Measurements from ENCODE around the gene GFY.

Gene GFY

GRCh38 chr19:49425178-49425577, at the start of gene GFY:
GFY (plus strand) TSS chr19:49425388; CDS start chr19:49426431, 1,043 bp downstream.
- Histone ChIP-seq H3K36me3 (ENCODE audit: insufficient read depth, low read length) (no peaks in the 10 kb centered on the region), H3K9me3 (ENCODE audit: control insufficient read depth, insufficient read depth, low read length) (no peaks in the 10 kb centered on the region), H3K9ac (ENCODE audit: low read depth, low read length) (peak within 1 kb of the TSS; percentile 22; the same call in 1 of the 2 replicates), H3K4me1 (ENCODE audit: insufficient read depth, low read length) (peaks cover 17% of the 10 kb centered on the region; the same call in 1 of the 2 replicates)

GRCh38 chr19:49378512-49378911, 46.7 kb upstream of the GFY start:
- no peaks in the 10 kb centered on the region for H3K9me3 ChIP-seq (ENCODE audit: control insufficient read depth, insufficient read depth, low read length)
- H3K4me1 ChIP-seq (ENCODE audit: insufficient read depth, low read length): no peaks in the 10 kb centered on the region
- H3K36me3 ChIP-seq (ENCODE audit: insufficient read depth, low read length): no peaks in the 10 kb centered on the region
- no peak overlapping the region for H3K9ac ChIP-seq (ENCODE audit: low read depth, low read length)

DNA sequence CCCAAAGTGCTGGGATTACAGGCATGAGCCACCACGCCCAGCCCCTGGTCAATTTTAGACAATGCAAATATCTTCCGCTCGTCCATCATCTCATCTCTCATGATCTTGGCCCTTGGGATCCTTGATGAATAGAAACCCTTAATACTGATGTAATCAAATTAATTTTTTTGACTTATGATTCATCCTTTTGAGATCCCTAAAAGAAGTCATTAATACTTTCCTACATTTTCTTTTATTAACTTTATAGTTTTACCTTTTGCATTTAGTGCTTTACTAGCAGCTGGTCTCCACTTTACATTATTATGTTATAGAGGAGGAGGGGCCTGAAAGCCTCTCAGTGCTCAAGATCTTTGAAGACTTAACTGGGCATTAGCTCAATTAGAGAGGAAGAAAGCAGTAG, 44.8 kb upstream of the GFY start:
- H3K4me1 ChIP-seq (ENCODE audit: insufficient read depth, low read length): no peaks in the 10 kb centered on the region
- no peak overlapping the region for H3K9ac ChIP-seq (ENCODE audit: low read depth, low read length)
- H3K9me3 ChIP-seq (ENCODE audit: control insufficient read depth, insufficient read depth, low read length): no peaks in the 10 kb centered on the region
- no peaks in the 10 kb centered on the region for H3K36me3 ChIP-seq (ENCODE audit: insufficient read depth, low read length)

DNA sequence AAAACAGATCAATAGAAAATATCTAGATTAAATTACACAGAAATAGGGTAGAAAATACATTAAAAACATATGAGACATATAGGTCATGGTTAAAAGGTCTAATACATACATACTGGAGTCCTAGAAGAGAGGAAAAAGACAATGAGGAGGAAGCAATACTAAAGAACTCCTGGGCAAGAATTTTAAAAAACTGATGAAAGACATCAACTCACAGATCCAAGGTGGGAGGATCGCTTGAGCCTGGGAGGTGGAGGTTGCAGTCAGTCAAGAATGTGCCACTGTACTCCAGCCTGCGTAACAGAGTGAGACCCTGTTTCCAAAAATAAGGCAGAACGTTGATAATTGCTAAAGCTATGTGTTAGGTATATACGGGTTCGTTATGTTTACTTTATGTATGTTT, 42.5 kb upstream of the GFY start:
- Histone ChIP-seq H3K9ac (ENCODE audit: low read depth, low read length) (no peak overlapping the region), H3K36me3 (ENCODE audit: insufficient read depth, low read length) (no peaks in the 10 kb centered on the region), H3K4me1 (ENCODE audit: insufficient read depth, low read length) (no peaks in the 10 kb centered on the region), H3K9me3 (ENCODE audit: control insufficient read depth, insufficient read depth, low read length) (no peaks in the 10 kb centered on the region)

DNA sequence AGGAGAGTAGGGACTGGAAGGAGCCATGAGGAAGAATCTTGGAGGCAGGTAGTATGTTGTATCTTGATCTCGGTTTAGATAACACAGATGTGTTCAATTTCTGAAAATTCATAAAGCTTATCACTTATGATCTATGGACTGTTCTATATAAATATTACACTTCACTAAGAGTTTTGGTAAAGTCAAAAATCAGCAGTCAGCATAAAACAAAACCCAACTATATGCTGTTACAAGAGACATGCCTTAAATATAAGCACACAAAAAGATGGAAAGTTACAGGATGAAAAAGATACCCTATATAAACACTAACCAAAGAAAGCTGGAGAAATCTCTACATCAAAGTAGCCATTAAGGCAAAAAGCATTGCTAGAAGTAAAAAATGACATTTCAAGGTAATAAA, 41.6 kb upstream of the GFY start:
- Histone ChIP-seq H3K9me3 (ENCODE audit: control insufficient read depth, insufficient read depth, low read length) (no peaks in the 10 kb centered on the region), H3K36me3 (ENCODE audit: insufficient read depth, low read length) (no peaks in the 10 kb centered on the region), H3K9ac (ENCODE audit: low read depth, low read length) (no peak overlapping the region), H3K4me1 (ENCODE audit: insufficient read depth, low read length) (no peaks in the 10 kb centered on the region)

DNA sequence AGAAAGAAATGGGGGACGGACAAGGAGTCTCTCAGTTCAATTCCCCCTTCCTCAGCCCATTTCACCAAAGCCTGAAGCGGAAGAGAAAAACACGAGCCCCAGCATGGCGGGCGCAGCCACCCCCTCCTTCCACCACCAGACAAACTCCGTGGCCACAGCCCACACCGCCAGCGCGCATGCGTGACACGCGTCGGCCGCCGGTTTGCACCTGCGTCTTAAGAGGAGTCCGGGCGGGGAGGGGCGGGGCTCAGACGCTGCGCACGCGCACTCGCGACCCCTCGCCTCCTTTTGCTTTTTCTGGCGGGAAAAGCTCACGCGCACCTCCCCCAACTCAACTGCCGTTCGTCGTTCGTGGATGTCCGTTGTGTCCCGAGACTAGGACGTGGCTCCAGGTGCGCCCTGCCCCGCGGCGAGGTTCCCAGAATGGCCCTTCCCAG, 37.2 kb upstream of the GFY start, which contains the start of gene KASH5:
Gene KASH5 (plus strand): TSS at position 314 of the 437 bp plus-strand sequence. CDS start 2,635 bp downstream, outside the sequence.
- Histone ChIP-seq H3K9ac (ENCODE audit: low read depth, low read length) (no peak within 1 kb of the TSS), H3K36me3 (ENCODE audit: insufficient read depth, low read length) (no peaks in the 10 kb centered on the region), H3K9me3 (ENCODE audit: control insufficient read depth, insufficient read depth, low read length) (no peaks in the 10 kb centered on the region), H3K4me1 (ENCODE audit: insufficient read depth, low read length) (0 out of 2 replicates have a peak, but pooled peaks cover 4% of the 10 kb centered on the region)

GRCh38 chr19:49389406-49389805, 35.8 kb upstream of the GFY start:
- H3K9ac ChIP-seq (ENCODE audit: low read depth, low read length): no peak overlapping the region
- H3K36me3 ChIP-seq (ENCODE audit: insufficient read depth, low read length): no peaks in the 10 kb centered on the region
- no peaks in the 10 kb centered on the region for H3K9me3 ChIP-seq (ENCODE audit: control insufficient read depth, insufficient read depth, low read length)
- H3K4me1 ChIP-seq (ENCODE audit: insufficient read depth, low read length): 0 out of 2 replicates have a peak, but pooled peaks cover 9% of the 10 kb centered on the region

- 0 out of 2 replicates have a peak, but pooled peaks cover 10% of the 10 kb centered on the region for H3K4me1 ChIP-seq (ENCODE audit: insufficient read depth, low read length)
- no peak overlapping the region for H3K9ac ChIP-seq (ENCODE audit: low read depth, low read length)
Observed at GRCh38 chr19:49390131-49390928, 34.9 kb upstream of the GFY start.

GRCh38 chr19:49390929-49391359, 34.2 kb upstream of the GFY start:
- H3K9ac ChIP-seq (ENCODE audit: low read depth, low read length): no peak overlapping the region
- H3K4me1 ChIP-seq (ENCODE audit: insufficient read depth, low read length): 0 out of 2 replicates have a peak, but pooled peaks cover 10% of the 10 kb centered on the region
- H3K9me3 ChIP-seq (ENCODE audit: control insufficient read depth, insufficient read depth, low read length): no peaks in the 10 kb centered on the region
- no peaks in the 10 kb centered on the region for H3K36me3 ChIP-seq (ENCODE audit: insufficient read depth, low read length)

More at GRCh38 chr19:49390131-49390928, 34.9 kb upstream of the GFY start:
- H3K36me3 ChIP-seq (ENCODE audit: insufficient read depth, low read length): no peaks in the 10 kb centered on the region
- H3K9me3 ChIP-seq (ENCODE audit: control insufficient read depth, insufficient read depth, low read length): no peaks in the 10 kb centered on the region

DNA sequence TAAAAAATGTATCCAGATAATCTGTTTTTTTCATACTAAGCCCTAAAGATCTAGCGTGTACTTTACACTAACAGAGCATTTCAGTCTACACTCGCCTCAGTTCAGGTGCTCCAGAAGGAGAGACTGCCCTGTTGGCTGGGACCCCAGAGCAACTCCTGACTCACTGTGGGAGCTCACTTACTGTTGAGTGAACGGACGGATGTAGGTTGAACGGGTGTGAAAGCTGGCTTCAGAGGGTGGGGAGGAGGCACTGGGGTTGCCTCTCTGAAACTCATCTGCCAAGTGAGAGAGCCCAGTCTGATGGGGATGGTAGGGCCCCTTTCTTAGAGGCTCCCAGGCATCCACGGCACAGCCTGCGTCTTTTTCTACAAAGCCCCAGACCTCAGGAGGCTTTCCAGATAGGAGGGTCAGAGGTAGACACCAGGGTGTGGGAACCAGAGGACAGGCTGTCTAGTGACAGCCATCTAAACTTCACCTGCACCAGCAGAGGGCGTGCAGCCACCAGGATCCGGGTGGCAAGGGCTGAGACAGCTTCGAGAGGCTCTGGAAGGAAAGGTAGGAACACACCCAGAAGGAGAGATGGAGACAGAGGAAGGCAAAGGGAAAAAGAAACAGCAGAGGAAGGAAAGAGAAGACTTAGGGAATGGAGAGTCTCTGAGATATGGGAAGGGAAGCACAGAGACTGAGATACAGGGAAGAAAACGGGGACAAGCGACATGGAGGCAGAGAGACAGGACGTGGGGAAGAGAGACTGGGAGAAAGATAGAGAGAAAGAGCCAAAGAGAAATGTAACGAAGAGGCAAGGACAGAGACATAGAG, 33.4 kb upstream of the GFY start:
- Histone ChIP-seq H3K4me1 (ENCODE audit: insufficient read depth, low read length) (0 out of 2 replicates have a peak, but pooled peaks cover 10% of the 10 kb centered on the region), H3K36me3 (ENCODE audit: insufficient read depth, low read length) (no peaks in the 10 kb centered on the region), H3K9me3 (ENCODE audit: control insufficient read depth, insufficient read depth, low read length) (no peaks in the 10 kb centered on the region), H3K9ac (ENCODE audit: low read depth, low read length) (no peak overlapping the region)

DNA sequence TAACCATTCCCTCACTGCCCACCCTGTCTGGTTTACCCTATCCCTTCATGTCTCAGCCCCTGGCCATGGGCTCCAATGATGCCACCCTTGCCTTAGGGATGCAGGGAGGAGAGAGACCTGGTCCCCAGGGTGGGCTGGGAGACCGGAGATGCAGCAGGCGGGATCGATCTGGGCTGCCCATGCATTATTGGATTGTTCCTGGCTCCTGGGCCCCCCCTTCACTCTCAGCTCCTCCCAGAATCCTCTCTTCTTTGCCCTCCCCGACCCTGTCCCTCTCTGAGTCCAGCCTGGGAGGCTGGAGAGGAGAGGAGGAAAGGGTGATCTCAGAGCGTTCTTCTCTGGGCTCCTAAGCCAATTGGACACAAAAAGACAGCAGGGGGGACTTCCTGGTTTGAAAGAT, 31.3 kb upstream of the GFY start:
- Histone ChIP-seq H3K9ac (ENCODE audit: low read depth, low read length) (no peak overlapping the region), H3K36me3 (ENCODE audit: insufficient read depth, low read length) (no peaks in the 10 kb centered on the region), H3K4me1 (ENCODE audit: insufficient read depth, low read length) (0 out of 2 replicates have a peak, but pooled peaks cover 10% of the 10 kb centered on the region), H3K9me3 (ENCODE audit: control insufficient read depth, insufficient read depth, low read length) (no peaks in the 10 kb centered on the region)

- Histone ChIP-seq H3K36me3 (ENCODE audit: insufficient read depth, low read length) (no peaks in the 10 kb centered on the region), H3K4me1 (ENCODE audit: insufficient read depth, low read length) (peaks cover 10% of the 10 kb centered on the region; the same call in 1 of the 2 replicates), H3K9me3 (ENCODE audit: control insufficient read depth, insufficient read depth, low read length) (no peaks in the 10 kb centered on the region), H3K9ac (ENCODE audit: low read depth, low read length) (no peak overlapping the region)
Observed at GRCh38 chr19:49395581-49396407, 29.4 kb upstream of the GFY start.

DNA sequence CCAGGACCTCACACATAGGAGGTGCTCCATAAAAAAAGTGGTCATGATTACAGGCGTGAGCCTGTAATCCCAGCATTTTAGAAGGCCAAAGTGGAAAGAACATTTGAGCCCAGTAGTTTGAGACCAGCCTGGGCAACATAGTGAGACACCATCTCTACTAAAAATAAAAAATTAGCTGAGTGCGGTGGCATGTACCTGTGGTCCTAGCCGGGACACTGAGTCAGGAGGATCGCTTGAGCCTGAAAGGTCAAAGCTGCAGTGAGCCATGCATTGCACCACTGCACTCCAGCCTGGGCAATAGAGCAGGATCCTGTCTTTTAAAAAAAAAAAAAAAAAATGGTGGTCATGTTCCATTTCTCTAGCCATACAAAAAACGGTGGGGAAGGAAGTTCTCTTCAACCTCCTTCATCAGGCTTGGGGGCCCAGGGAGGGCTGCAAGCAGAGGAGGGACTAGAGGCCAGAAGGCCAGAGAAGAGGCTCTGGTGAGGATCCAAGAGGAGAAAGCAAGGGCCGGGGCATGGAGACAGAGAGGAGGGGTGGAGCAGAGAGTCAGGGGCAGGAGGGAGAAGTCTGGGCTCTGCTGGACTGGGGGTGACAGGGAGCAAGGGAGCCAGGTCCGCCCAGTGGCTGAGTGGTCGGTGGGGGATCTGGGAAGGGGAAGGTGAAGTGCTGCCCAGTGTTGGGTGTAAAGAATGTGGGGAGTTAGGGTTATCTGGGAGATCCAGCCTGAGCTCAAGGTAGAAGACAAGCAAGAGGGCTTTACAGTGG, 28.3 kb upstream of the GFY start:
- Histone ChIP-seq H3K9me3 (ENCODE audit: control insufficient read depth, insufficient read depth, low read length) (no peaks in the 10 kb centered on the region), H3K36me3 (ENCODE audit: insufficient read depth, low read length) (no peaks in the 10 kb centered on the region), H3K9ac (ENCODE audit: low read depth, low read length) (no peak overlapping the region), H3K4me1 (ENCODE audit: insufficient read depth, low read length) (peaks cover 10% of the 10 kb centered on the region; the same call in 1 of the 2 replicates)

Data from ES-I3 (cell line).